Superior temporal gyrus (tissue), 1 donor: Measurements from ENCODE around the gene CCDC184.
"Not testable (repeated sequence)": the region's sequence is repeated elsewhere in the genome, so short reads cannot be mapped to it uniquely, and the experiment has no call there.

ENCODE experiments used
- DNase-seq: peaks from one replicate; pipeline ENCODE4 v3.0.0-alpha.2; 2016; ENCODE audit errors: extremely low spot score

The CCDC184 gene

DNA sequence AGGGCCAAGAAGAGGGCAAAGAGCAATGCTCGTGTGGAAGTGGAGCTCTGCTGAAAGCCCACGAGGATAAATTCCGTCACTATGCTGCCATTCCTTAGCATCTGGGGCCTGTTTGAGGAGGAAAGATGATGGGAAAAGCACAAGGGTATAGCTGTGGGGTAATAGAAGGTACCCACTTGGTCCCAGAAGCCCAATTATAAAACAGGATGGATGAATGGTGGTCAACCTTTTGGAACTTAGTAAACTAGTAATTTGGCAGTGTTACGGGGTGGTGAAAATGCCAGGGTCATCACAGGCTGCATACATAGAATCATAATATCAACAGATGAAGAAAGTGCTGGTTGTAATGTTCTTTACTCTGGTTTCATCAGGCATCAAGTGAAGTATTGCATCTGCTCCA lies 19.7 kb downstream of the CCDC184 start, which contains the start of gene OR10AD1:
Gene OR10AD1, minus strand, starts transcription at position 101 of the 400 bp plus-strand sequence. Its CDS starts 0 bp downstream, at position 101.
- no peak for DNase-seq

DNA sequence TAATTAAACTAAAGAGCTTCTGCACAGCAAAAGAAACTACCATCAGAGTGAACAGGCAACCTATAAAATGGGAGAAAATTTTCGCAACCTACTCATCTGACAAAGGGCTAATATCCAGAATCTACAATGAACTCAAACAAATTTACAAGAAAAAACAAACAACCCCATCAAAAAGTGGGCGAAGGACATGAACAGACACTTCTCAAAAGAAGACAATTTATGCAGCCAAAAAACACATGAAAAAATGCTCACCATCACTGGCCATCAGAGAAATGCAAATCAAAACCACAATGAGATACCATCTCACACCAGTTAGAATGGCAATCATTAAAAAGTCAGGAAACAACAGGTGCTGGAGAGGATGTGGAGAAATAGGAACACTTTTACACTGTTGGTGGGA lies 26.1 kb downstream of the CCDC184 start:
- not testable (repeated sequence) for DNase-seq

DNA sequence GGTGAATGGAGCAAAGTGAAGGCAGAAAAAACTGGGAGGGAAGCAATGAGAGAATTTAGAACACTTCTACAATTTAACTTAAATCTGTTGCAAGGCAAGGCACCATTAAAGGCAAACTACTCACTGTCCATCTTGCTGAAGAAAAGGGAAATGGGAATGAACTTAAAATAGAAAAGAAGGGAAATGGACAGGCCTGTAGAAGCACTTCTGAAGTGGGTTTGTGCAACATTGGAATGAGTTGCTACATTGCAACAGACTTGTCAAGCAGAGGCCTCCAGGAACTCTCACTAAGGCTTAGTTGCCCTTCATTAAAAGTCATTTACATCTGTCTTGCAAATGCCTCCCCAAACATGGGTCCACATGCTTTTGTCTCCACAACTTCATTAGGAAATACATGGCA lies 33.3 kb downstream of the CCDC184 start:
- DNase-seq: peak; percentile 13

DNA sequence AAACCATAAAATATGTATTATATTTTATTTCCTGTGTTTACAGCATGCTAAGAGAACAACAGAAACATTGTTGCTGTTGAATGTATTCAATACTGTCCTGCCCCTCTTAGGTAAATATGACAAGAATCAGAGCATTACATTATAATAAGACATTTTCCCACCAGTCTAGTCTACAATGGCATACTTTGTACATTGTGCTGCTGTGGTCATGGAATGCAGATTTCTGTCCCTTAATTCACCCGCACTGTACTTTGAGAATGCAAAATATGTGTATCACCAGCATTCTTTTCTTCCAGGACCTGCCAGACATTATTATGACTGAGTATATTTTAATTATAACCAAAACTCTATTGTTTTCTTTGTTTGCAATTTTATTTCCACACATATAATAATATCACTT lies 36.2 kb downstream of the CCDC184 start:
- DNase-seq: no peak

DNA sequence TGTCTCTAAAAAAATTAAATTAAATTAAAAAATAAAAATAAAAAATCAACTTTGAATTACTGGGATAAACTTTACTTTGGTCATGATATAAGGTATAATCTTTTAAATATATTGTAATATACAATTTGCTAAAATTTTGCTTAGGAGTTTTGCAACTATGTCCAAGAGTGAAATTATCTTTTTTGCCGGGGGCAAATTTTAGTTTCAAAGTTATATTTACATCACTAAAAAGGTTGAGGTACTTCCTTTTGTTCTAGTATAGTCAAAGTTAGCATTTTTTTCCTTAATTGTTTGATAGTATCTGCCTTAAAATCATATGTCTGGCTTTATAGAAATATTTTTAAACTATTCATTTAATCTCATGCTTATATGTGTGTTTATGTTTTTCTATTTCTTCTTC lies 37.3 kb downstream of the CCDC184 start:
- DNase-seq: no peak

DNA sequence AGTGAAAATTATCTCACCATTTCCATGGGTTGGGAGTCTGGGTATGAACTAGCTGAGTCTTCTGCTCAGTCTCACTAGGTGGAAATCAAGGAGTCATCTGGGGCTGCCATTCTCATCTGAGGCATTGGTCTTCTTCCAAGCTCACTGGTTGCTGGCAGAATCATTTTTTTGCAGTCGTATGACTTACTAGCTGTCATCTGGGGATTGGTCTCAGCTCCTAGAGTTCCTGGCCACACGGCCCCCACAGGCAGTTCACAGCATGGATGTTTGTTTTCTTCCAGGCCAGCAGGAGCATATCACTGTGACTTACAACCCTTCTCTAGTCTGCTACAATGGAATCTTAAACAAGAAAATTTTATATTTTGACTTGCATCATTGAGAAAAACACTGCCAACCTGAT lies 38.2 kb downstream of the CCDC184 start:
- DNase-seq: no peak

DNA sequence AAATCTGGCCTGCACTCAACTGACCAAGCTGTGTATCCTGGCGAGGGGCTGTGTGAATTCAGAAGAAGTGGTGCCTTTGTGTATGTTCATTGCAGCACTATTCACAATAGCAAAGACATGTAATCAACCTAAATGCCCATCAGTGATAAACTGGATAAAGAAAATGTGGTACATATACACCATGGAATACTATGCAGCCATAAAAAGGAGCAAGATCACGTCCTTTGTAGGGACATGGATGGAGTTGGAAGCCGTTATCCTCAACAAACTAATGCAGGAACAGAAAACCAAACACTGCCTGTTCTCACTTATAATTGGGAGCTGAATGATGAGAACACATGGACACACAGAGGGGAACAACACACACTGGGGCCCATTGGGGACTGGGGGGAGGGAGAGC lies 41.1 kb downstream of the CCDC184 start:
- DNase-seq: not testable (repeated sequence)

DNA sequence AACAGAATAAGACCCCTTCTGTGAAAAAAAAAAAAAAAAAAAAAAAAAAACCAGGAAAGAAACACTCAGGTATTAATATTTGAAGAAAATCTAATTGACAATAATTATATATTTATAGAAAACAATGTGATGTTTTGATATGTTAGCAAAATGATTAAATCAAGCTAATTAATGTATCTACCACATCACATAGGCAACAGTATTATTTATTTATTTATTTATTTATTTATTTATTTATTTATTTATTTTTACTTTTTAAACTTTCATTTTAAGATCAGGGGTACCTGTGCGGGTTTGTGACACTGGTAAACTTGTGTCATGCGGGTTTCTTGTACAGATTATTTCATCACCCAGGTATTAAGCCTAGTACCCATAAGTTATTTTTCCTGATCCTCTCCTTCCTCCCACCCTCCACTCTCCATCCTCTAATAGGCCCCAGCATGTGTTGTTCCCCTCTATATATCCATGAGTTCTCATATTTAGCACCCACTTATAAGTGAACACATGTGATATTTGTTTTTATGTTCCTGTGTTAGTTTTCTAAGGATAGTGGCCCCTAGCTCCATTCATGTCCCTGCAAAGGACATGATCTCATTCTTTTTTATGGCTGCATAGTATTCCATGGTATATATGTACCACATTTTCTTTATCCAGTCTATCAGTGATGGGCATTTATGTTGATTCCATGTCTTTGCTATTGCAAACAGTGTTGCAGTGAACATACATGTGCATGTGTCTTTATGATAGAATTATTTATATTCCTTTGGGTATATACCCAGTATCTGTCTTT lies 47.9 kb downstream of the CCDC184 start:
- DNase-seq: not testable (repeated sequence)
